SK-N-SH treated with all-trans-retinoic acid at 6 μM for 48 hours (cell line): Measurements from ENCODE around the gene AUTS2.

ENCODE experiments used
- ESRRG ChIP-seq: fragments of 250-450 bp; sonication (Bioruptor Pico); IDR thresholded peaks from 2 replicates; pipeline ENCODE4 v1.6.1; 2021; ENCODE audit warnings: mild to moderate bottlenecking
- OSR1 ChIP-seq: fragments of 250-450 bp; sonication (Bioruptor Pico); IDR thresholded peaks from 2 replicates; pipeline ENCODE4 v1.8.0; 2022; ENCODE audit warnings: moderate library complexity, mild to moderate bottlenecking, inconsistent platforms
- TOX ChIP-seq: fragments of 250-450 bp; sonication (Bioruptor Pico); IDR thresholded peaks from 2 replicates; pipeline ENCODE4 v1.8.0; 2021; ENCODE audit warnings: mild to moderate bottlenecking, moderate library complexity, borderline replicate concordance
- TSHZ2 ChIP-seq: fragments of 250-450 bp; sonication (Bioruptor Pico); IDR thresholded peaks from 2 replicates; pipeline ENCODE4 v1.5.0; 2020; ENCODE audit warnings: mild to moderate bottlenecking, moderate library complexity
- ZFP30 ChIP-seq: fragments of 450-650 bp; formaldehyde crosslinking; IDR thresholded peaks from 2 replicates; pipeline ENCODE4 v1.5.0; 2022; ENCODE audit warnings: mild to moderate bottlenecking, moderate library complexity
- ZNF70 ChIP-seq: fragments of 450-650 bp; formaldehyde crosslinking; IDR thresholded peaks from 2 replicates; pipeline ENCODE4 v1.5.0; 2020; ENCODE audit warnings: mild to moderate bottlenecking, moderate library complexity

- no peak for TF ChIP-seq ZNF70 (CRISPR knock-in tag)
- TF ChIP-seq ESRRG (CRISPR knock-in tag) = no peak
- no peak for TF ChIP-seq OSR1 (CRISPR knock-in tag)
- no peak for TF ChIP-seq TSHZ2 (CRISPR knock-in tag)
- no peak for TF ChIP-seq ZFP30 (CRISPR knock-in tag)
- no peak for TF ChIP-seq TOX
Observed at GRCh38 chr7:70047891-70048448, 449.7 kb downstream of the AUTS2 start.
